HG03460 (cell line): ENCODE results near the gene DNLZ.

Source experiments
- ATAC-seq: cut with Tn5 transposase; IDR thresholded peaks from one replicate; pipeline ENCODE4 v1.9.1; 2021; ENCODE audit not compliant: unreplicated experiment

The DNLZ gene

DNA sequence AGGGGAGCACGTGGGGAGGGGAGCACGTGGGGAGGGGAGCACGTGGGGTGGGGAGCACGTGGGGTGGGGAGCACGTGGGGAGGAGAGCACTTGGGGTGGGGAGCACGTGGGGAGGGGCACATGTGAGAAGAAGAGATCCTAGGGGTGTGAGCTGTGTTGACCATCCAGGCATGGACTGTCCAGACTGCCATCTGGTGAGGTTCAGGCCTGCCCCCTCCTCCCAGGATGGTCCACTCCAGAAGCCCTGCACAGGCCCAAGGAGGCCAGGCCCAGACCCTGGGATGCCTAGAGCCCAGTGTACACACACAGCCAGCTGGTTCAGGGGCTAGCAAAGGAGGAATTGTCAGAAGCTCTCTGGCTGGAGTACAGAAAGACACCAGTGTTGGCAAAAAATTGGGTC is 34.1 kb upstream of the DNLZ start:
- ATAC-seq, result no peak

DNA sequence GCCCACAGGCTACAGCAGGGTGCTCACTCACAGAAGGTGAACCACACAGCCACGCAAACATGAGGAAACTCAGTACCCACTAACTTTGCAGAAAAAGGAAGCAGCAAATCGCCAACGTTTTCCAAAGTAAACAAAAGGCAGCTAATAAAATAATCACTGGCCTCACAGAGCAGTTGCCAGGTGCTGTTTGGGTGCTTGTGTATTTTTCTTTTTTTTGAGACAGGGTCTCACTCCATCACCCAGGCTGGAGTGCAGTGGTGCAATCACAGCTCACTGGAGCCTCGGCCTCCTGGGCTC is 32.6 kb upstream of the DNLZ start:
- no peak for ATAC-seq

DNA sequence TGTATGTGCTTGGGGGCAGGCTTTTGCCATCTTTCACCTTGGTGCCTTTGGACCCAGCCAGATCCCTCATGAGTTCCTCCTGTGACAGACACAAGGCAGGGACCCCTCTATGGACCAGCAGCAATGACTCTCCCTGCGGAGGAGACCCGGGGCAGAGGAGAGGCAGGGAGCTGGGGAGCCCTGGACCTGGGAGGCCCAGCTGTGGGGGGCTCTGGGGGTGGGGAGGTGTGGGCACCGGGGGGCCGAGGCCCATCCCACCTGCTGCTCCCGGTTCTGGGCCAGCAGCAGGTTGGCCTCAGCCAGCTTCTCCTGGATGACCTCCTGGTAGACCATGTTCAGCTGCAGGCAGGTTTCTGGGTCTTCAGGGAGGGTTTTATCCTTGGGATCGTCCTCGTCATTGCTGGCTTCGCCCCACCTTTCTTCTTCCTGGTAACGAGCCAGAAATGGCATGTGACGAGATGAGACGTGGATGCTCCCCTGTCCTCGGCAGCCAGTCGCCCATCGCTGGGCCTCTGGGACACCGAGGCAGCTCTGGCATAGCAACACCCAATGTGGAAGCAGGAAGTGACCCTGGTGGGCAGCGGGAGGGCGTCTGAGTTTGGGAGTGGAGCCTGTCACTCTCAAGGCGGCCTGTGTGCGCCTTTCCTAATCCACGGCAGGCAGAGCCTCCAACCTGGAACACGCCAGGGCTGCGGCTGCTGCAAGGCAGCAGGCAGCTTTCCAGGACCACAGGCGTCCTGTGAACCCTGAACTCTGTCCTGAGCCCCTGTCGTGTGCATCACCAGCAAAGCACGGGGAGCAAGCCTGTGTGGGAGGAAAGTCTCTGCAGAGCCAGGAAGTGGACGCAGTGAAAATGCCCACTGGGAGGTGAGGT is 32.0 kb upstream of the DNLZ start:
- no peak for ATAC-seq

DNA sequence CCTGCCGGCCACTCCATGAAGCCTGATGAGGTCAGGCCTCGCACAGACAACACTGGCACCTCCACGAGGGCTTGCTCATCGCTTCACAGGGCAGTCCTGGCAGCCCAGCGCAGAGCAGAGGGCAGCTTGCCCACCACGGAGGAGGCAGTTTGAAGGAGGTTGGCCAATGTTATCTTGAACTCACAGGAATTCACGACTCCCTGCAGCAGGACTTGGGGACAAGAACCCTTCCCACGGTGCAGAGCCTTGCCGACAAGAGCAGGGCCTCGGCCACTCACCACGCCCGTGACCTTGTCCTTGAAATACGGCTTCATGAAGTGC is 31.4 kb upstream of the DNLZ start:
- no peak for ATAC-seq

DNA sequence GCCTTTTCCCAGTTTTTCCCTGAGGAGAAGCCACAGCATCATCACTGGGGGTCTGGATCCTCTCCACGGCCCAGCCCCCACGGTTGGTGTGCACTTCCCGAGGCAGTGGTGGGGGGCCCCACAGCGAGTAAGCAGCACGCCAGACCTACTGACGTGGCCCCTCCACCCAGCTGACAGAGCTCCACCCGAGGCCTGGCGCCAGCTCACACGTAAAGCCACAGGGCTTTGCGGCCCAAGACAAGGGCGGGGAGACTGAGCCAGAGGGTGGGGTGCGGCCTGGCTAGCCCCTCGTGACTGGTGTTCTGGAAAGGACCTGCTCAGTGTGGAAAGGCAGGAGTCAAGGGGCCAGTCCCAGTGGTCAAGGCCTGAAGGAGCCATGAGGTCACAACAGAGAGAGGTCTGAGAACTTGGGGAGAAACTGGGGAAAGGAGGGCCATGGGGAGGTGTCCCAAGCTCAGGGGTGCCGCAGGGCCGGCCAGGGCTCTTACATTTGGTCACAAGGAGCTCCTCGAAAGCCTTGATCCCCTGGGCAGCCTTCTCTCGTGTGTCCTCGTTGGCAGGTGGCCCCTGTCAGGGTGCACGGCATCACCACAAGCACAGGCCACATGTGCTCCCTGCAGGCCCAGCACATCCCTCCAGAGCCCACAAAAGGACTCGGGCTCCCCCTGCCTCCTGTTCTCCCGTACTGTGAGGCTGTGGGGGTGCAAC is 30.9 kb upstream of the DNLZ start:
- no peak for ATAC-seq

DNA sequence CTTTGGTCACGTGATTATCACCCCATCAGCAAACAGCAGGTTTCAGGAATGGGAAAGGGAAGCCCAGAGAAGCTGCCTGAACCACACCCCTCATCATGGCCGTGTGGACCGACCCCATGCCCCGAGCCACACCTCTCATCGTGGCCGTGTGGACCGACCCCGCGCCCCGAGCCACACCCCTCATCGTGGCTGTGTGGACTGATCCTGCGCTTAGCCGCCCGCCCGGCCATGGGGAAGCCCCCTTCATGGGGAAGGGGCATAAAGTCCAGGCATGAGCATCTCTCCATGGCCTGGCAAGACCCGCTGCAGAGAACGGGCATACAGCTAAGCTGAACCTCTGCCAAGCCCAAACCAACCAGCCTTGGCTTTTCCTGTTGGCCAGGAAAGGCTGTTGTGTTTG is 30.0 kb upstream of the DNLZ start:
- ATAC-seq, result no peak

DNA sequence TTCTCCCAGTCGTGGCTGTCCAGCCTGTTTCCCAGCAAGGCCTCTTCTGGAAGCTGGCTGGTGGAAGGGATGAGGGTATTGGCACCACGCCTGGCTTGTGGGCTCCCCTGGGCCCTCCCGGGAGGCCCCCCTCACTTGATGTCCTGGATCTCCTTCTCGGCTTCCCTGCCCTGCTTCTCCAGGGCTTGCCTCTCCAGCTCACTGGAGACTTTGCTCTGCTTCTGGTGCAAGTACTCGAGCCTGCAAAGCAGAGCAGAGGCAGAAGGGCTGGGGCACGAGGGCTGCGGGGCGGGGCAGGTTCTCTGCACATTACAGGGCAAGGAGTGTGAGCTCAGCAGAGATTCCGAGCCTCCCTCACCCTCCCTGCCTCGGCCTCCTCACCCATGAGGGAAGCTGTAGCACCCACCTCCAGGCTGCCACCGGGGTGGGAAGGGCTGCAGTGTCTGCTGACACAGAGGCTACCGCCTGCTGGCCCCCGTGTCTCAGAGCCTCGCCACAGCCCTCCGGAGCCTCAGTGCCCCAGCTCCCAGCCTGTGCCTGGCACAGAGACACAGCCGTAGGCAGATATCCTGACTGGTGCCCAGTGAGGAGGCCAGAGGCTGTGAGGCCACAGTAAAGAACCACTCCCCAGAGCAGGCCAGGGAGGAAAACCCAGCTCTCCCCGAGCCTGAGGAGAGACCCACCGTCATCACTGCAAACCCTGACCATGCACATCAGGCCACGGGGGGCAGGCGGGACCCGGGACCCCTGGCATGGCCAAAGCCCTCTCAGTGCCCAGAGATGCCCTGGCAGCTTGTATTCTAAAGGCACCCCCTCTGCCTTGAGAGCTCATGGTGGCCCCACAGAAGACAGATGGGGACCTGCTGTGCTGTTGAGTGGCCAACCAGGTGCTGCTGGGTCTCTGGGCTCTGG is 29.2 kb upstream of the DNLZ start:
- ATAC-seq, result no peak

DNA sequence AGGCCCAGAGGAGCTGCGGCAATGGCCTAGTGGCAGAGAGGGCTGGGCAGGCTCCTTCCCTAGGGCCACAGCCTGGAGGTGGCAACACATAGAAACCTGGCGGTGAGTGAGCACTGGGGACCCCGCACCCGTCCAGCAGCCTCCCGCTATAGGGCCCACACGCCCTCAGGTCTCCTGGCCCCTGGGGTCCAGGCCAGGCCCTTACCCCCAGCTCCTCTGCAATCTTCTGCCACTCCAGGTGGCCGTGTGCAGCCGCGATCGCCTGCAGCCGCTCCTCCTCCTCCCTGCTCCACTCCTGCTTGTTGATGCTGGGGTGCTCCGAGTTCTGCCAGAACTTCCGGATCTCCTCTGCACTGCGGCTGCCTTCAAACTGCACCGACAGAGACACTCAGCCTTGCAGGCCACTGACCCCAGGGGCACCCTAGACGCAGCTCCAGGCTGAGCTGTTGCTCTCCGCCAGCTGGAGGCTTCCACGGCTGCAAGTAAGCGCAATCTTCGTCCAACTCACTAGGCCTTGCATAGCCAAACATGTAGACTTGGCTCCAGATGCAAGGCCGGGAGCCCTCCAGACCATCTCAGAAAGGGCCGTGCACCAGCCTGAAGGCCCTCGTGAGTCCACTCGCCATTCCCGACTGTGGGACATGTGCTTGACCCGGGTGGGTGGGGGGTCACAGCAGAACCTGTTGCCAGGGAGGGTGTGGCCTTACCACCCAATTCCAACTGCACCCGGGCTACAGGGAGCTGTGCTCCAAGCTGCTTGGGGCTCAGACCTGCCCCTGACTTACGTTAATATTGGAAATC is 28.4 kb upstream of the DNLZ start:
- no peak for ATAC-seq

DNA sequence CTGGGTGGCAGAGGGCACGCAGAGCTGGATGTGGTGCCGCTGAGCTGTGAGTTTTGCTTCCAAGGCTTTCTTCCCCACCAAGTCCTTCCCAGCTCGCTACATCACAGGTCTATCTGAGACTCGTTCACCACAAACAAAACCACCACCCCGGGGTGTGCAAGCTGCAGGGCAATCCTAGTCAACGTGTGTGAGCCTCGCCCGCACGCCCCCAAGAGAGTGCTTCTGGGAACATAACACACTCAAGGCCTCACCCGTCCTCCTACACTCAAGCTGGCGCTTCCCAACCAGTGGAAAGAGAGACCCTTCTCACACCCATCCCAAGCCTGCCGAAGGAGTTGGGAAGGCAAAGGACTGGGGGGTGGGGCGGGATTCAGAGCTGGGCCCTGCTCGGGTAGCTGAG is 25.9 kb upstream of the DNLZ start:
- no peak for ATAC-seq

DNA sequence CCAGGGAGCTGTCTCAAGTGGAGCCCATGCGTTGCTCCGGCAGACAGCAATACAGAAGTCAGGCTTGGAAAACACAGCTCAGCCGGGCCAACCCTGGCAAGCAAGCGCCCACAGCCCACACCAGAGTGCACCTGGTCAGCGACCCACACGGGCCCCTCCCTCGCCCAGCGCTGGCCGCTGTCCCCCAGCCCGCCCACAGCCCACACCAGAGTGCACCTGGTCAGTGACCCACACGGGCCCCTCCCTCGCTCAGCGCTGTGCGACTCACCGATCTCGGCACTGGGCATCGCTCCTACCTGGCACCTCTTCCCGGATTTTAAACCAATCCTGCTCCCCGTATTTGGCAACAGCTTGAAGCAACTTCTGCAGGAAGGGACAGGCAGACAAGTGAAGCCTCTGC is 23.7 kb upstream of the DNLZ start:
- ATAC-seq, result no peak

DNA sequence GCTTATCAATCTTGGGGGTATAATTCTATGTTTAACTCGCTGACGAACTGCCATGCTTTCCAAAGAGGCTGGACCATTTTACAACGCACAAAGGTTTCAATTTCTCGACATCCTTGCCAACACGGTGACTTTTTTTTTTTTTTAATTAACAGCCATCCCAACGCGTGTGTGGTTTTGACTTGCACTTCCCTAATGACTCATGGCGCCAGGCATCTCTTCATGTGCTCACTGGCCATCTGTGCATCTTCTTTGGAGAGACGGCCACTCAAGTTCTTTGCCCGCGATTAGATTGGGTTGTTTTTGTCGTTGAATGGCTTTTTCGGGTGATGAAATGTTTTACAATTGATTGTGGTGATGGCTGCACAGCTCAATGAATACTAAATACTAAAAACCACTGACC is 22.5 kb upstream of the DNLZ start:
- no peak for ATAC-seq

DNA sequence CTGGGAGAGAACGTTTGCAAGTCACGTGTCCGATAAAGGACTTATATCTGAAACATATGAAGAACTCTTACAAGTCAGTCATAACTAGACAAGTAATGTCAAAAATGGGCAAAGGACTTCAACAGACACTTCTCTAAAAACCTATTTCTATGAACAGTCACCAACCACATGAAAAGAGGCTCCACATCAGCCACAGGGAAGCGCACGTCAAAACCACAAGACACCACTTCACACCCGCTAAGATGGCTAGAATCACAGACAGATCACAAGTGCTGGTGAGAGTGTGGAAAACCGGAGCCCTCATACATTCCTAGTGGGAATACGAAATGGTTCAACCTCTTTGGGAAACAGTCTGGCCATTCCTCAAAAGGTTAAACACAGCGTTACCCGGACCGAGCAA is 21.5 kb upstream of the DNLZ start:
- no peak for ATAC-seq

DNA sequence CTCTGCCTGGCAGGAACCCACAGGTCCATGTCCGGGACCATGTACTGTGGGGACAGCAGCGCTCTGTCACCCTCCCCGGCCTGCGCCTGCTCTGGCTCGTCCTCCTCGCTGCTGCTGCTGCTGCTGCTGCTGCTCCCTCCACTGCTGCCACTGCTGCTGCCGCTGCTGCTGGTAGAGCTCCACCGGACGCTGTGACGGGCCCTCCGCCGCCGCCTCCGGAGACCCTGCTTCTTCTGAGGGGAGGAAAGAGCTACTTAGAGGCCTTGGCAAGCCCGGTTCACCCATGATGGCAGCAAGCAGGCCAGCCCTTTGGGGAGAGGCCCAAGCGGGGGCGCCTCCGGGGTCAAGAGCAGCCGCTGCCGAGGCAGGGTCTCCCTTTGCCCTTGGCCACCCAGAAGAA is 19.9 kb upstream of the DNLZ start:
- ATAC-seq, result no peak

DNA sequence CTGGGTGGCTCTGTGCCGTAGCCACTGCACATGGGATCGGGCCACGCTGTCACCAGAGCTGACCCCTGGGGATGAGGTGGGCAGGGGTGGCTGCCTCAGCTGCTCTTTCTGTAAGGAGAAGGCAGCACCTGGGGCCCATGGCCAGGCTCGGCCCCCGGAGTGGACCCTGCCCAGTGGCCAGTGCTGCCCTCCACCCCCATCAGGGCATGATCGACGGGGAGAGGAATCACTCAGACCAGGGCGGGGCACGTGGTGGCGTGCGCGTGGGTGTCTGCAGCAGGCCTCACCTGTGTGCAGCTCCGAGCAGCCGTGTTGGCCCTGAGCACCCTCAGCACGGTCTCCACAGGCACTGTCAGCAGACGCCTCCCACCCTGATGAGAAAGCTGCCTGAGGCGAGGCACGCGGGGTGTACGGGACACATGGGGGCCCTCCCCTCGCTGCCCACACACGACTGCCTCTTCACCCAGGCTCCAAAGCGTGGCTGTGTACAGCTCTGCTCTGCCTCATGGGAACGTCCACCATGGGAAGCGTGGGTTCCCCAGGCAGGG is 18.5 kb upstream of the DNLZ start:
- ATAC-seq, result no peak

DNA sequence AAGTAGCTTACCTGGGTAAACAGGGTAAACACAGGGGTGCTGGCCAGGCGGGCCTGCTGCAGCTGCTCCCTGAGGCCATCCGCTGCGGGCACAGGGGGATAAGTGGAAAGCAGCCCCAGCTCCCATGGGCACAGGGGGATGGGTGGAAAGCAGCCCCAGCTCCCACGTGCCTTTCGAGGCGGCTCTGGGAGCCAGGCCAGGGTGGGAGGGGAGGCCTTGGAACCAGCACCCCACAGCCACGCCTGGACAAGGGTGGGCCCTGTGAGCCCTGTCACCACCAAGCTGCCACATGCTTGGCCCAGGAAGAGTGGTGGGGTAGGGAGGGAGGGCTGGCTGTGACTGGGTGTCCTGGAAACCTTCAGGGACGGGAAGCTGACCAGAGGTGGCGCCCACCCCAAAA is 17.8 kb upstream of the DNLZ start:
- ATAC-seq, result no peak

DNA sequence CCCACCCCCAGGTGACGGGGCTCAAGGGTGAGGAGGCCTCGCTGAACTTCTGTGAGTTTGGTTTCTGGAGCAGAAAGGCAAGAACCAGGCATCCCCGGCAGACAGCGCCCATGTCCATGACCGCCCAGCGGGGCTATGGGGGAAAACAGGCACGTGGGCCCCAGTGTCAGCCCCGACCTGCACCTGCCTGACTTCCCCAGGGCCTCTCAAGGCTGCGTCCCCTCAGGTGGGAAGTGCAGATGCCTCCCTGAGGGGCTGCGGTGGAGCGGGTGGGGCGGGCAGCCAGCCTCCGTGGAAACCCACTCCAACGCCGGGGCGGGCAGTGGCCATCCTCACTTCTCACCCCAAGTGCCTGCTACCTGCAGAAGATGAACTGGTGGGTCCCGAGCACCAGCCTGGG is 16.8 kb upstream of the DNLZ start:
- no peak for ATAC-seq

DNA sequence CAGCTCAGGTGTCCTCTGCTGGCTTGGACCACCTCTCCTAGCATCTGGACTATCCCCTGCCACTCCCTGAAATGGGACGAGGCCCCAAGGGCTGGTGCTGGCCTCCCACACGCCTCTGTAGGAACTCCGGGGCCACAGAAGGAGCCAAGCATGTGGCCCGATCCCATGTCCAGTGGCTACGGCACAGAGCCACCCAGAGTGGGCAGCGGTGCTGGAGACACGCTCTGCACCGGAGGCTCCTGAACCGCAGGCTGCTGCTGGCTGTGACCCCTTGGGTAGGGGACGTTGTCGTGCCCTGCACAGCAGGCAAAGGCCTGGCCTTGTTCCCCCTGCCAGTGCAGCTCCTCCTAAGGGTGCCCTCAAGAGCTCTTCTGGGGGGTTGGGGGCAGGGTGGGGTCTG is 16.3 kb upstream of the DNLZ start:
- no peak for ATAC-seq

DNA sequence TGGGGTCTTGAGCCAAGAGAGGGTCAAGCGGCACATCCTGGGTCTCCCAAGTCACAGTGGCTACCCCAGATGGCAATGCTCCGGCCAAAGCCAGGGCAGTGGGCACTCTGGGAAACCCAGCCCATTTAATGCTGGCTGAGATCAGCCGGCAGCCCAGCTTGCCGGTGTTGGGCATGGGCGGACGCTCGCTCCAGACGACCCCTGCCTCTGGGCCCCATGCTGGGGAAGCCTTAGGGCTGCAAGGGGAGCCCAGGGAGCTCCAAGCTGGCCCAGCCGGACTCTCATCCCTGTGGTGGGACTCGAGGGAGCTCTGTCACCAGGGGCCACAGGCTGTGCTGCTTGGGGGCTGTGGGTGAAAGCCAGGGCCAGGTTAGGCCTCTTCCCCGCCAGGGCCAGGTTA is 15.9 kb upstream of the DNLZ start:
- ATAC-seq, result no peak

DNA sequence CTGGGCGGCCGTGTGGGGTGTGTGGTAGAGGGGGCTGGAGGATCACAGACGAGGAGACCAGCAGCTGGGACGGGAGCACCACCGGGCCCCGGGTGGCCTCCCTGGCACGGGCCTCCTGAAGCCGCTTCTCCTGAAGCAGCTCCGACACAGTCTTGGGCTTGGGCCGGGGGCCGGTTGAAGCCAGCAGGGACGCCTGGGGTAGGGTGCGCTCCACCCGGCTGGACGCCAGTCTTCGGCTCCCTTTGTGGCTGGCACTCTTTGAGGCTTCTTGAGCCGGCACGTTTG is 15.4 kb upstream of the DNLZ start:
- ATAC-seq, result no peak

DNA sequence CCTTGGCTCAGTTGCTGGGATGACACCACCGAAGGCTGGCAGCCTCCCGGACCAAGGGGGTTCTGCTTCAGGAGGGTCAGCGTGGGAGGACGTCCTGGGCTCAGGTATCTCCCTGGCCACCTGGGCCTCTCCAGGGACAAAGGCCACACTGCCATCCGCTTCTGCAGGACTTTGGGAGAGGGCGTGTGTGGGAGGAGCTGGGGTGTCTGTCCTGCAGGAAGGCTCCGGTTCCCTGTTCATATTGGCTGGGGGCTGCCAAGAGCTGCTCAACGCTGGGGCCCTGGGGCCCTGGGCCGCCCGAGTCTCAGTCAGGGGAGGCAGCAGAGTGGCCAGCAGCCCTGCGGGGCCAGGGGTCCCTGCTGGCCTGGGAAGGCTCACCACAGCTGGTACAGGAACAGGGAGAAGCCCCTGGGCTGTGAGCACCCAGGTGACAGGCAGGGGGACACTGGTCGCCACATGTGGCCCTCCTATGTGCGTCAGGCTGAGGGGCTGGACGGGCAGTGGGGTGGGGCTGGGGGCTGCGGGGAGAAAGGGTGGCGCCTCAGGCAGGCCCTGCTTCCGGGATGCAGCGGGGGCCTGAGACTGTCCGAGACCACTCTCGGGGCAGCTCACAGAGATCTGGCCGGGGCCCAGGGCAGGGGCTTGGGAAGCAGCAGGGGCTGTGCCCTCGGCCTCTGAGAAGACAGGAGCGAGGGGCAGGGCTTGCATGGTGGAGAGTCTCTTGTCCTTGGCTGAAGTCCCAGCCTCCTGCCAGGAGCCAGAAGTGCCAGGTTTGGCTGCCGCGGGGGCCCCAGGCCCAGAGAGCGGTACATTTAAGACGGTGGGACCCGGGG is 14.8 kb upstream of the DNLZ start:
- ATAC-seq, result no peak
